ENCODE data around the gene VAMP8.

Gene VAMP8

GRCh38 chr2:85536479-85536878, 40.9 kb upstream of the VAMP8 start:
- H3K9me3 ChIP-seq (ENCODE audit: insufficient read depth, low read length), result no peaks in the 10 kb centered on the region
- H3K36me3 ChIP-seq (ENCODE audit: insufficient read depth, insufficient read length, low read length), result peaks cover 23% of the 10 kb centered on the region
- no peak for DNase-seq (ENCODE audit: low read depth, low spot score)
- no peaks in the 10 kb centered on the region for H3K4me1 ChIP-seq (ENCODE audit: insufficient read depth, insufficient read length)
- no peak overlapping the region for H3K9ac ChIP-seq (ENCODE audit: insufficient read length, low read depth)
- H3K27me3 ChIP-seq (ENCODE audit: insufficient read depth, insufficient read length), result no peaks in the 10 kb centered on the region
- TF ChIP-seq ZNF274 (IDR thresholded peaks at IDR 0.05; ENCODE audit: low read depth, low read length), result no peak
- no peak for TF ChIP-seq YY1 (IDR thresholded peaks at IDR 0.05; ENCODE audit: insufficient read depth, insufficient read length)
- TF ChIP-seq SUZ12 (IDR thresholded peaks at IDR 0.05; ENCODE audit: extremely low read depth, insufficient read depth, insufficient read length), result no peak
- H3K4me3 ChIP-seq (ENCODE audit: insufficient read length, low read depth), result no peak overlapping the region

GRCh38 chr2:85537600-85538506, 39.5 kb upstream of the VAMP8 start:
- Histone ChIP-seq H3K4me1 (ENCODE audit: insufficient read depth, insufficient read length) (peaks cover 2% of the 10 kb centered on the region), H3K9me3 (ENCODE audit: insufficient read depth, low read length) (no peaks in the 10 kb centered on the region), H3K4me3 (ENCODE audit: insufficient read length, low read depth) (peak overlapping the region; percentile 99), H3K27me3 (ENCODE audit: insufficient read depth, insufficient read length) (no peaks in the 10 kb centered on the region), H3K36me3 (ENCODE audit: insufficient read depth, insufficient read length, low read length) (peaks cover 37% of the 10 kb centered on the region), H3K9ac (ENCODE audit: insufficient read length, low read depth) (peak overlapping the region; percentile 99)
- TF ChIP-seq YY1 (IDR thresholded peaks at IDR 0.05; ENCODE audit: insufficient read depth, insufficient read length), result no peak
- no peak for TF ChIP-seq ZNF274 (IDR thresholded peaks at IDR 0.05; ENCODE audit: low read depth, low read length)
- no peak for TF ChIP-seq SUZ12 (IDR thresholded peaks at IDR 0.05; ENCODE audit: extremely low read depth, insufficient read depth, insufficient read length)
- peak; percentile 73 for DNase-seq (ENCODE audit: low read depth, low spot score)

GRCh38 chr2:85538507-85539360, 38.7 kb upstream of the VAMP8 start, which contains the start of gene MAT2A:
Gene MAT2A (plus strand): TSS chr2:85539168. CDS start chr2:85539288, 120 bp downstream.
- peaks cover 42% of the 10 kb centered on the region for H3K36me3 ChIP-seq (ENCODE audit: insufficient read depth, insufficient read length, low read length)
- peak within 1 kb of the TSS; percentile 99 for H3K4me3 ChIP-seq (ENCODE audit: insufficient read length, low read depth)
- H3K4me1 ChIP-seq (ENCODE audit: insufficient read depth, insufficient read length), result peaks cover 2% of the 10 kb centered on the region
- TF ChIP-seq ZNF274 (IDR thresholded peaks at IDR 0.05; ENCODE audit: low read depth, low read length) (no peak), YY1 (IDR thresholded peaks at IDR 0.05; ENCODE audit: insufficient read depth, insufficient read length) (peak; percentile 71)
- H3K27me3 ChIP-seq (ENCODE audit: insufficient read depth, insufficient read length), result no peaks in the 10 kb centered on the region
- DNase-seq (ENCODE audit: low read depth, low spot score), result peak; percentile 94
- no peaks in the 10 kb centered on the region for H3K9me3 ChIP-seq (ENCODE audit: insufficient read depth, low read length)
- peak within 1 kb of the TSS; percentile 99 for H3K9ac ChIP-seq (ENCODE audit: insufficient read length, low read depth)

GRCh38 chr2:85539361-85540132, 37.8 kb upstream of the VAMP8 start:
- Histone ChIP-seq H3K27me3 (ENCODE audit: insufficient read depth, insufficient read length) (no peaks in the 10 kb centered on the region), H3K9ac (ENCODE audit: insufficient read length, low read depth) (peak overlapping the region; percentile 99), H3K9me3 (ENCODE audit: insufficient read depth, low read length) (no peaks in the 10 kb centered on the region), H3K4me3 (ENCODE audit: insufficient read length, low read depth) (peak overlapping the region; percentile 99), H3K4me1 (ENCODE audit: insufficient read depth, insufficient read length) (peaks cover 2% of the 10 kb centered on the region), H3K36me3 (ENCODE audit: insufficient read depth, insufficient read length, low read length) (peaks cover 49% of the 10 kb centered on the region)
- TF ChIP-seq YY1 (IDR thresholded peaks at IDR 0.05; ENCODE audit: insufficient read depth, insufficient read length) (no peak), SUZ12 (IDR thresholded peaks at IDR 0.05; ENCODE audit: extremely low read depth, insufficient read depth, insufficient read length) (no peak), ZNF274 (IDR thresholded peaks at IDR 0.05; ENCODE audit: low read depth, low read length) (no peak)
- DNase-seq (ENCODE audit: low read depth, low spot score), result no peak

GRCh38 chr2:85540133-85540648, 37.2 kb upstream of the VAMP8 start:
- Histone ChIP-seq H3K36me3 (ENCODE audit: insufficient read depth, insufficient read length, low read length) (peaks cover 56% of the 10 kb centered on the region), H3K9ac (ENCODE audit: insufficient read length, low read depth) (peak overlapping the region; percentile 99), H3K9me3 (ENCODE audit: insufficient read depth, low read length) (no peaks in the 10 kb centered on the region), H3K4me1 (ENCODE audit: insufficient read depth, insufficient read length) (peaks cover 2% of the 10 kb centered on the region), H3K27me3 (ENCODE audit: insufficient read depth, insufficient read length) (no peaks in the 10 kb centered on the region), H3K4me3 (ENCODE audit: insufficient read length, low read depth) (peak overlapping the region; percentile 99)
- TF ChIP-seq ZNF274 (IDR thresholded peaks at IDR 0.05; ENCODE audit: low read depth, low read length), result no peak
- TF ChIP-seq SUZ12 (IDR thresholded peaks at IDR 0.05; ENCODE audit: extremely low read depth, insufficient read depth, insufficient read length), result no peak
- TF ChIP-seq YY1 (IDR thresholded peaks at IDR 0.05; ENCODE audit: insufficient read depth, insufficient read length), result no peak
- no peak for DNase-seq (ENCODE audit: low read depth, low spot score)

GRCh38 chr2:85541262-85541661, 36.1 kb upstream of the VAMP8 start:
- Histone ChIP-seq H3K4me3 (ENCODE audit: insufficient read length, low read depth) (peak overlapping the region; percentile 99), H3K9me3 (ENCODE audit: insufficient read depth, low read length) (no peaks in the 10 kb centered on the region), H3K9ac (ENCODE audit: insufficient read length, low read depth) (no peak overlapping the region), H3K27me3 (ENCODE audit: insufficient read depth, insufficient read length) (no peaks in the 10 kb centered on the region), H3K36me3 (ENCODE audit: insufficient read depth, insufficient read length, low read length) (peaks cover 65% of the 10 kb centered on the region), H3K4me1 (ENCODE audit: insufficient read depth, insufficient read length) (peaks cover 2% of the 10 kb centered on the region)
- TF ChIP-seq ZNF274 (IDR thresholded peaks at IDR 0.05; ENCODE audit: low read depth, low read length) (no peak), SUZ12 (IDR thresholded peaks at IDR 0.05; ENCODE audit: extremely low read depth, insufficient read depth, insufficient read length) (no peak), YY1 (IDR thresholded peaks at IDR 0.05; ENCODE audit: insufficient read depth, insufficient read length) (no peak)
- no peak for DNase-seq (ENCODE audit: low read depth, low spot score)
